Measurements from ENCODE around the gene AIPL1.

GRCh38 chr17:6464446-6465041 lies 29.6 kb upstream of the AIPL1 start:
- TF ChIP-seq YY1 (IDR thresholded peaks at IDR 0.05; ENCODE audit: insufficient read depth, insufficient read length) (no peak), ZNF274 (IDR thresholded peaks at IDR 0.05; ENCODE audit: low read depth, low read length) (no peak), SUZ12 (IDR thresholded peaks at IDR 0.05; ENCODE audit: extremely low read depth, insufficient read depth, insufficient read length) (no peak)
